HCT116 (cell line): ENCODE measurements around the gene TMEM80. TPM values are rescaled to one million over a fixed set of nuclear protein-coding genes. Genes with fewer than 3 reads are reported as not detected.

Experiments used
- ATAC-seq: fragments of 200-7000 bp; cut with Tn5 transposase; 2 replicates; pipeline ENCODE4 v1.9.1; 2020; ENCODE audit warnings: mild to moderate bottlenecking, moderate library complexity
- BruUV-seq: library from RNA; stranded (reverse); fragments of 400-500 nt; replicated peaks from 2 replicates; lab custom pipeline; 2021; lab: Mats Ljungman, UMichigan
- CTCF ChIA-PET: fragments of 300-600 bp; sonication (Branson Sonifier 250); formaldehyde crosslinking; loops from one replicate; lab custom pipeline; 2021; ENCODE audit warnings: antibody characterized with exemption; lab: Charles Lee
- POLR2A ChIA-PET: fragments of 300-600, 350-600 bp; sonication (Branson Sonifier 250); formaldehyde crosslinking; loops from one replicate; lab custom pipeline; 2021; ENCODE audit warnings: antibody characterized with exemption; lab: Charles Lee
- RAD21 ChIA-PET, 2 experiments: fragments of 300-600 bp; sonication (Branson Sonifier 250); formaldehyde crosslinking; loops; one replicate each; lab custom pipeline; 2023; ENCODE audit warnings: low total read pairs in 2 of 2; ENCODE audit not compliant: uncharacterized antibody in 2 of 2, unreplicated experiment in 2 of 2, low non-redundant PET in 1 of 2; lab: Charles Lee
- DNase-seq: peaks from one replicate; pipeline ENCODE4 v3.0.0-alpha.2; 2010; ENCODE audit warnings: low read depth, low spot score
- H2AFZ ChIP-seq: fragments of 200-600 bp; shearing (Covaris generic), sonication (generic); 2 replicates; pipeline ENCODE4 v1.6.1; 2017; ENCODE audit warnings: low read depth, mixed run types, mixed read lengths, antibody characterized with exemption, low read length; ENCODE audit not compliant: poor library complexity, severe bottlenecking
- H3K27ac ChIP-seq: 2 replicates; pipeline ENCODE4 v1.5.1; 2012; ENCODE audit warnings: low read depth, low read length
- H3K27me3 ChIP-seq: fragments of 200-600 bp; sonication (generic); 2 replicates; pipeline ENCODE4 v1.6.1; 2016; ENCODE audit warnings: mixed run types, low read length, mixed read lengths; ENCODE audit not compliant: insufficient read depth
- H3K36me3 ChIP-seq, 2 experiments: fragments of 200-500 bp in 1 of 2; fragments of 200-600 bp in 1 of 2; sonication (Bioruptor generic) in 1 of 2; sonication (generic) in 1 of 2; 2 replicates each; pipeline versions ENCODE4 v1.5.1 to v1.6.1; 2014 to 2016; ENCODE audit warnings: low read length in 2 of 2, inconsistent platforms in 1 of 2, mixed read lengths in 1 of 2, mixed run types in 1 of 2; ENCODE audit not compliant: insufficient read depth in 2 of 2, control insufficient read depth in 1 of 2
- H3K4me1 ChIP-seq, 2 experiments: fragments of 200-600 bp in 1 of 2; sonication (generic) in 1 of 2; 2 replicates each; pipeline versions ENCODE4 v1.5.1 to v1.6.1; 2012 to 2017; ENCODE audit warnings: low read length in 2 of 2, inconsistent platforms in 1 of 2, mild to moderate bottlenecking in 1 of 2, mixed read lengths in 1 of 2, mixed run types in 1 of 2, moderate library complexity in 1 of 2; ENCODE audit not compliant: insufficient read depth in 2 of 2, control insufficient read depth in 1 of 2
- H3K4me2 ChIP-seq: fragments of 200-600 bp; sonication (generic); 2 replicates; pipeline ENCODE4 v1.6.1; 2017; ENCODE audit warnings: mixed run types, low read length, mixed read lengths
- H3K4me3 ChIP-seq, 2 experiments: fragments of 200-600 bp in 1 of 2; sonication (generic) in 1 of 2; replicated peaks in 1 of 2; 2 replicates each; pipeline ENCODE4 v1.5.1; 2011 to 2016; ENCODE audit warnings: low read length in 2 of 2, control low read depth in 1 of 2, low read depth in 1 of 2, mild to moderate bottlenecking in 1 of 2, mixed read lengths in 1 of 2, mixed run types in 1 of 2
- H3K79me2 ChIP-seq: fragments of 200-600 bp; sonication (generic); 2 replicates; pipeline ENCODE4 v1.6.1; 2017; ENCODE audit warnings: mild to moderate bottlenecking, mixed run types, low read length, moderate library complexity, mixed read lengths; ENCODE audit not compliant: insufficient read depth
- H3K9ac ChIP-seq: fragments of 200-600 bp; sonication (generic); 2 replicates; pipeline ENCODE4 v1.6.1; 2016; ENCODE audit warnings: low read length, mixed read lengths
- H3K9me2 ChIP-seq: fragments of 200-600 bp; sonication (generic), shearing (Covaris generic); 2 replicates; pipeline ENCODE4 v1.6.1; 2017; ENCODE audit warnings: mixed run types, mild to moderate bottlenecking, moderate library complexity; ENCODE audit not compliant: insufficient read depth
- H3K9me3 ChIP-seq, 2 experiments: fragments of 200-500 bp in 1 of 2; fragments of 200-600 bp in 1 of 2; sonication (Bioruptor generic) in 1 of 2; sonication (generic) in 1 of 2; 2 replicates each; pipeline ENCODE4 v1.6.1; 2014 to 2017; ENCODE audit warnings: low read length in 2 of 2, mixed read lengths in 2 of 2, inconsistent platforms in 1 of 2, low read depth in 1 of 2, mild to moderate bottlenecking in 1 of 2, mixed run types in 1 of 2, moderate library complexity in 1 of 2; ENCODE audit not compliant: control insufficient read depth in 1 of 2, insufficient read depth in 1 of 2
- H4K20me1 ChIP-seq: fragments of 200-600 bp; sonication (generic), shearing (Covaris generic); 2 replicates; pipeline ENCODE4 v1.6.1; 2017; ENCODE audit warnings: mixed run types, mild to moderate bottlenecking, moderate library complexity; ENCODE audit not compliant: insufficient read depth
- CBX3 ChIP-seq: IDR thresholded peaks from 2 replicates; pipeline ENCODE4 v1.6.1; 2012; ENCODE audit warnings: low read depth
- CEBPB ChIP-seq: IDR thresholded peaks from 2 replicates; pipeline ENCODE4 v1.6.1; 2012; ENCODE audit warnings: low read depth
- EGR1 ChIP-seq: IDR thresholded peaks from 2 replicates; pipeline ENCODE4 v1.6.1; 2012; ENCODE audit warnings: low read depth
- ELF1 ChIP-seq: IDR thresholded peaks from 2 replicates; pipeline ENCODE4 v1.6.1; 2012; ENCODE audit warnings: low read depth, borderline replicate concordance
- EZH2phosphoT487 ChIP-seq: fragments of 200-600 bp; IDR thresholded peaks from 2 replicates; pipeline ENCODE4 v1.6.1; 2018; ENCODE audit warnings: antibody characterized with exemption, borderline replicate concordance
- JUND ChIP-seq: IDR thresholded peaks from 2 replicates; pipeline ENCODE4 v1.6.1; 2012
- MAX ChIP-seq: IDR thresholded peaks from 2 replicates; pipeline ENCODE4 v1.6.1; 2012
- POLR2AphosphoS5 ChIP-seq: IDR thresholded peaks from 2 replicates; pipeline ENCODE4 v1.6.1; 2011; ENCODE audit warnings: mild to moderate bottlenecking, low read depth, low read length, moderate library complexity
- RAD21 ChIP-seq: IDR thresholded peaks from 2 replicates; pipeline ENCODE4 v1.6.1; 2012; ENCODE audit warnings: low read depth, mild to moderate bottlenecking
- SIN3A ChIP-seq: IDR thresholded peaks from 2 replicates; pipeline ENCODE4 v1.6.1; 2012; ENCODE audit warnings: low read depth
- SP1 ChIP-seq: IDR thresholded peaks from 2 replicates; pipeline ENCODE4 v1.6.1; 2012; ENCODE audit warnings: low read depth
- ZBTB33 ChIP-seq: IDR thresholded peaks from 2 replicates; pipeline ENCODE4 v1.6.1; 2011; ENCODE audit warnings: mild to moderate bottlenecking, low read length, moderate library complexity; ENCODE audit not compliant: insufficient replicate concordance; ENCODE audit errors: extremely low read depth
- ZFX ChIP-seq: fragments of 450-650 bp; IDR thresholded peaks from 2 replicates; pipeline ENCODE4 v1.6.1; 2017
- ZNF274 ChIP-seq: fragments of 200-500 bp; sonication (Bioruptor generic); IDR thresholded peaks from 2 replicates; pipeline ENCODE4 v1.6.1; 2014; ENCODE audit warnings: mild to moderate bottlenecking, low read depth, low read length, inconsistent platforms
- intact Hi-C: fragments of 100-400 bp; cut with micrococcal nuclease; formaldehyde crosslinking; loops from 2 replicates; pipeline ENCODE4 v1.10.0; 2022
- total RNA-seq: library from RNA; stranded (reverse); gene quantifications from one replicate; pipeline ENCODE4 v1.2.1, GENCODE V29; 2021; ENCODE audit not compliant: unreplicated experiment
- TF ChIP-seq, protein P1 (sequence below): IDR thresholded peaks from 2 replicates; pipeline ENCODE4 v1.6.1; 2012

Gene TMEM80
- total RNA-seq, 1 experiment from 2014 or later = 18.4 TPM

- ChIA-PET CTCF (no interaction called here), RAD21 (no interaction called here), POLR2A (interaction anchor here (0.6 kb wide), 1 partner anchor 54 kb away, joined by 3 read pairs; no protein-coding TSS in a partner anchor)
- no peak overlapping the region for H3K4me3 ChIP-seq
- H4K20me1 ChIP-seq = no peaks in the 10 kb centered on the region
- no peak overlapping the region for H2AFZ ChIP-seq
- H3K4me1 ChIP-seq = no peaks in the 10 kb centered on the region
- no peaks in the 10 kb centered on the region for H3K9me3 ChIP-seq
- DNase-seq (no peak), ATAC-seq (no peak)
- H3K9me2 ChIP-seq = no peaks in the 10 kb centered on the region
- H3K27ac ChIP-seq = no peak overlapping the region
- H3K4me2 ChIP-seq = no peak overlapping the region
- no peaks in the 10 kb centered on the region; a peak in 1 of 4 replicates for H3K36me3 ChIP-seq
- no peak overlapping the region for H3K9ac ChIP-seq
- BruUV-seq = no TSS peak
- intact Hi-C loops = no loop called here
- H3K27me3 ChIP-seq = no peaks in the 10 kb centered on the region
- TF ChIP-seq SP1 (no peak), ZNF274 (no peak), ELF1 (no peak), CEBPB (no peak), RAD21 (no peak), ZFX (no peak), MAX (no peak), EZH2phosphoT487 (no peak), SIN3A (no peak), ZBTB33 (no peak), EGR1 (no peak), POLR2AphosphoS5 (no peak), JUND (no peak), CBX3 (no peak)
- TF ChIP-seq, protein P1, sequence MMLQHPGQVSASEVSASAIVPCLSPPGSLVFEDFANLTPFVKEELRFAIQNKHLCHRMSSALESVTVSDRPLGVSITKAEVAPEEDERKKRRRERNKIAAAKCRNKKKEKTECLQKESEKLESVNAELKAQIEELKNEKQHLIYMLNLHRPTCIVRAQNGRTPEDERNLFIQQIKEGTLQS = no peak
- H3K79me2 ChIP-seq = peaks cover 3% of the 10 kb centered on the region; the same call in 1 of the 2 replicates
Observed at GRCh38 chr11:665062-665703, 30.4 kb upstream of the TMEM80 start.
